Neural cell (in vitro differentiated cells): ENCODE results near the gene KATNIP. TPM values are rescaled to one million over a fixed set of nuclear protein-coding genes. Genes with fewer than 3 reads are reported as not detected.

Source experiments
- H2AFZ ChIP-seq: fragments of 200-600, 300-800 bp; sonication (generic), shearing (Covaris generic); 2 replicates; pipeline ENCODE4 v1.6.0; 2014; ENCODE audit warnings: low read depth, mild to moderate bottlenecking, antibody characterized with exemption, low read length, moderate library complexity
- H3F3A ChIP-seq: fragments of 200-600 bp; shearing (Covaris generic); 2 replicates; pipeline ENCODE4 v1.6.1; 2016; ENCODE audit warnings: mild to moderate bottlenecking, moderate library complexity, mixed read lengths, antibody characterized with exemption, low read length; ENCODE audit not compliant: insufficient read depth, poor library complexity, severe bottlenecking
- H3K27ac ChIP-seq: fragments of 200-600, 300-800 bp; sonication (generic), shearing (Covaris generic); 2 replicates; pipeline ENCODE4 v1.5.1; 2014; ENCODE audit warnings: mild to moderate bottlenecking, low read length, moderate library complexity
- H3K27me3 ChIP-seq: fragments of 300-800, 200-600 bp; sonication (generic), shearing (Covaris generic); 2 replicates; pipeline ENCODE4 v1.6.0; 2014; ENCODE audit warnings: mild to moderate bottlenecking, low read depth, low read length, moderate library complexity; ENCODE audit not compliant: insufficient read depth
- H3K36me3 ChIP-seq: fragments of 300-800, 200-600 bp; sonication (generic), shearing (Covaris generic); 2 replicates; pipeline ENCODE4 v1.5.1; 2014; ENCODE audit warnings: mild to moderate bottlenecking, antibody characterized with exemption, low read length, moderate library complexity; ENCODE audit not compliant: insufficient read depth
- H3K4me2 ChIP-seq: fragments of 300-800, 200-600 bp; sonication (generic), shearing (Covaris generic); 2 replicates; pipeline ENCODE4 v1.6.0; 2014; ENCODE audit warnings: mild to moderate bottlenecking, low read length
- H3K4me3 ChIP-seq: fragments of 300-800, 200-600 bp; sonication (generic), shearing (Covaris generic); 2 replicates; pipeline ENCODE4 v1.5.1; 2014; ENCODE audit warnings: mild to moderate bottlenecking, low read length, moderate library complexity
- H3K79me2 ChIP-seq: fragments of 200-600 bp; shearing (Covaris generic); replicated peaks from 2 replicates; pipeline ENCODE4 v1.6.0; 2014; ENCODE audit warnings: mild to moderate bottlenecking, low read length, moderate library complexity; ENCODE audit not compliant: insufficient read depth
- H3K9ac ChIP-seq: fragments of 300-800, 200-600 bp; sonication (generic), shearing (Covaris generic); 2 replicates; pipeline ENCODE4 v1.6.1; 2016; ENCODE audit warnings: mild to moderate bottlenecking, low read length, mixed read lengths
- H3K9me2 ChIP-seq: fragments of 200-600 bp; shearing (Covaris generic); 2 replicates; pipeline ENCODE4 v1.6.1; 2016; ENCODE audit warnings: mild to moderate bottlenecking, low read length, mixed read lengths; ENCODE audit not compliant: insufficient read depth
- H3K9me3 ChIP-seq: fragments of 200-600, 300-800 bp; sonication (generic), shearing (Covaris generic); 2 replicates; pipeline ENCODE4 v1.6.1; 2016; ENCODE audit warnings: mild to moderate bottlenecking, mixed run types, low read length, moderate library complexity, mixed read lengths
- H4K20me1 ChIP-seq: fragments of 200-600 bp; shearing (Covaris generic); 2 replicates; pipeline ENCODE4 v1.6.1; 2016; ENCODE audit warnings: mild to moderate bottlenecking, mixed run types; ENCODE audit not compliant: insufficient read depth
- CTCF ChIP-seq: fragments of 450-650 bp; IDR thresholded peaks from 2 replicates; pipeline ENCODE4 v1.5.1; 2014; ENCODE audit warnings: antibody characterized with exemption, mild to moderate bottlenecking, moderate library complexity; ENCODE audit not compliant: poor library complexity, severe bottlenecking
- EP300 ChIP-seq: fragments of 450-650 bp; conservative IDR thresholded peaks from 2 replicates; pipeline ENCODE4 v1.6.1; 2014; ENCODE audit warnings: antibody characterized with exemption, mild to moderate bottlenecking, moderate library complexity; ENCODE audit not compliant: poor library complexity, severe bottlenecking
- EZH2 ChIP-seq: fragments of 200-600, 300-800 bp; shearing (Covaris generic), sonication (generic); IDR thresholded peaks from 2 replicates; pipeline ENCODE4 v1.6.1; 2014; ENCODE audit warnings: antibody characterized with exemption, low read length, borderline replicate concordance, mild to moderate bottlenecking; ENCODE audit not compliant: insufficient read depth, poor library complexity, severe bottlenecking
- MXI1 ChIP-seq: fragments of 450-650 bp; conservative IDR thresholded peaks from 2 replicates; pipeline ENCODE4 v1.6.1; 2014; ENCODE audit warnings: antibody characterized with exemption, mild to moderate bottlenecking; ENCODE audit not compliant: poor library complexity, severe bottlenecking
- POLR2AphosphoS5 ChIP-seq: IDR thresholded peaks from 2 replicates; pipeline ENCODE4 v1.6.1; 2012
- RAD21 ChIP-seq: fragments of 450-650 bp; conservative IDR thresholded peaks from 2 replicates; pipeline ENCODE4 v1.6.1; 2014; ENCODE audit warnings: antibody characterized with exemption, mild to moderate bottlenecking, moderate library complexity
- REST ChIP-seq: IDR thresholded peaks from 2 replicates; pipeline ENCODE4 v1.6.1; 2012; ENCODE audit warnings: borderline replicate concordance
- SMC3 ChIP-seq: fragments of 450-650 bp; conservative IDR thresholded peaks from 2 replicates; pipeline ENCODE4 v1.6.1; 2014; ENCODE audit warnings: antibody characterized with exemption, mild to moderate bottlenecking, moderate library complexity; ENCODE audit not compliant: poor library complexity
- TAF1 ChIP-seq: IDR thresholded peaks from 2 replicates; pipeline ENCODE4 v1.6.1; 2012; ENCODE audit warnings: low read depth
- polyA plus RNA-seq: library from polyadenylated mRNA; depleted of rRNA; stranded (reverse); fragments of >200 nt; gene quantifications from 2 replicates; pipeline ENCODE4 v1.2.3, GENCODE V29; 2014

KATNIP gene
- polyA plus RNA-seq, 1 donor from 2014 or later, result 6.4 TPM

- no peak overlapping the region for H3K4me2 ChIP-seq
- no peaks in the 10 kb centered on the region for H3K27me3 ChIP-seq
- H3K9me3 ChIP-seq, result no peaks in the 10 kb centered on the region
- H3K36me3 ChIP-seq, result no peaks in the 10 kb centered on the region
- H3F3A ChIP-seq, result no peaks in the 10 kb centered on the region
- no peaks in the 10 kb centered on the region for H3K79me2 ChIP-seq
- H4K20me1 ChIP-seq, result no peaks in the 10 kb centered on the region
- H3K4me3 ChIP-seq, result no peak overlapping the region
- no peak overlapping the region for H3K9ac ChIP-seq
- H3K9me2 ChIP-seq, result no peaks in the 10 kb centered on the region
- TF ChIP-seq MXI1 (no peak), EP300 (no peak), RAD21 (no peak), EZH2 (no peak), POLR2AphosphoS5 (no peak), CTCF (no peak), TAF1 (no peak), SMC3 (no peak), REST (no peak)
- H2AFZ ChIP-seq, result no peak overlapping the region
- H3K27ac ChIP-seq, result no peak overlapping the region
Observed at GRCh38 chr16:27595475-27595874, 45.5 kb downstream of the KATNIP start.

GRCh38 chr16:27595993-27596392 lies 46.0 kb downstream of the KATNIP start:
- no peak overlapping the region for H3K4me3 ChIP-seq
- no peak overlapping the region for H3K27ac ChIP-seq
- H3K9me3 ChIP-seq, result no peaks in the 10 kb centered on the region
- no peaks in the 10 kb centered on the region for H3F3A ChIP-seq
- H3K4me2 ChIP-seq, result no peak overlapping the region
- no peaks in the 10 kb centered on the region for H3K9me2 ChIP-seq
- H3K9ac ChIP-seq, result no peak overlapping the region
- no peaks in the 10 kb centered on the region for H3K36me3 ChIP-seq
- H3K27me3 ChIP-seq, result no peaks in the 10 kb centered on the region
- TF ChIP-seq CTCF (no peak), REST (no peak), SMC3 (no peak), POLR2AphosphoS5 (no peak), EP300 (no peak), EZH2 (no peak), RAD21 (no peak), MXI1 (no peak), TAF1 (no peak)
- H3K79me2 ChIP-seq, result no peaks in the 10 kb centered on the region
- no peaks in the 10 kb centered on the region for H4K20me1 ChIP-seq
- H2AFZ ChIP-seq, result no peak overlapping the region
